SK-MEL-5 (cell line): ENCODE results near the gene MYO7B. TPM values are rescaled to one million over a fixed set of nuclear protein-coding genes. Genes with fewer than 3 reads are reported as not detected.
"Not testable (repeated sequence)": the region's sequence is repeated elsewhere in the genome, so short reads cannot be mapped to it uniquely, and the experiment has no call there.

Experiments
- DNase-seq: peaks from one replicate; pipeline ENCODE4 v3.0.0-alpha.2; 2016; ENCODE audit warnings: low read depth, low spot score
- in situ Hi-C: cut with HindIII; loops from 2 replicates; pipeline ENCODE4 v1.10.0; 2016; ENCODE audit warnings: low sequenced_read_pairs, high pct_unique_total_duplicates, low pct_unique_long_range_greater_than_20kb
- total RNA-seq: library from RNA; depleted of rRNA; stranded (reverse); fragments of >200 nt; shearing (Covaris generic); gene quantifications from 2 replicates; pipeline ENCODE4 v1.2.3, GENCODE V29; 2014

The MYO7B gene
- total RNA-seq, 1 experiment from 2014 or later, result not detected

- no peak for DNase-seq
- in situ Hi-C loops, result no loop called here
Measured at GRCh38 chr2:127516041-127516762, 19.3 kb upstream of the MYO7B start.

- in situ Hi-C loops, result no loop called here
- DNase-seq, result no peak
Measured at GRCh38 chr2:127517465-127517864, 18.0 kb upstream of the MYO7B start.

GRCh38 chr2:127520424-127520823, 15.1 kb upstream of the MYO7B start:
- in situ Hi-C loops, result no loop called here
- no peak for DNase-seq

- in situ Hi-C loops, result no loop called here
- no peak for DNase-seq
Measured at GRCh38 chr2:127523269-127523939, 12.1 kb upstream of the MYO7B start.

- DNase-seq, in situ Hi-C loops: not testable (repeated sequence)
Measured at GRCh38 chr2:127524198-127524834, 11.2 kb upstream of the MYO7B start.

- in situ Hi-C loops, result no loop called here
- peak; percentile 32 for DNase-seq
Measured at GRCh38 chr2:127525691-127526131, 9.8 kb upstream of the MYO7B start.

GRCh38 chr2:127526132-127527000, 9.1 kb upstream of the MYO7B start, which contains the start of gene IWS1:
Gene IWS1 (minus strand): TSS chr2:127526489. CDS start chr2:127526208, 281 bp downstream.
- in situ Hi-C loops, result no loop called here
- DNase-seq, result peak; percentile 95

GRCh38 chr2:127527001-127527804, 8.3 kb upstream of the MYO7B start:
- DNase-seq, result peak; percentile 51

GRCh38 chr2:127528487-127528886, 7.0 kb upstream of the MYO7B start:
- in situ Hi-C loops, result no loop called here

More at GRCh38 chr2:127527001-127527804, 8.3 kb upstream of the MYO7B start:
- in situ Hi-C loops, result no loop called here

GRCh38 chr2:127529416-127529815, 6.1 kb upstream of the MYO7B start:
- DNase-seq, in situ Hi-C loops: not testable (repeated sequence)

More at GRCh38 chr2:127528487-127528886, 7.0 kb upstream of the MYO7B start:
- DNase-seq, result no peak

- DNase-seq, result peak; percentile 29
- in situ Hi-C loops, result no loop called here
Measured at GRCh38 chr2:127530245-127531140, 5.0 kb upstream of the MYO7B start.

- no peak for DNase-seq
- in situ Hi-C loops, result no loop called here
Measured at GRCh38 chr2:127531221-127531648, 4.2 kb upstream of the MYO7B start.

- in situ Hi-C loops, result no loop called here
- no peak for DNase-seq
Measured at GRCh38 chr2:127532296-127532695, 3.2 kb upstream of the MYO7B start.

GRCh38 chr2:127535918-127536317, 435 bp downstream of the MYO7B start:
- no peak for DNase-seq

GRCh38 chr2:127536707-127537541, 1.4 kb downstream of the MYO7B start:
- in situ Hi-C loops, result no loop called here
- DNase-seq, result no peak

More at GRCh38 chr2:127535918-127536317, 435 bp downstream of the MYO7B start:
- in situ Hi-C loops, result no loop called here
